HG03571 (cell line): ENCODE measurements around the gene S100P.
"Not testable (repeated sequence)": the region's sequence is repeated elsewhere in the genome, so short reads cannot be mapped to it uniquely, and the experiment has no call there.

Source experiments
- ATAC-seq: cut with Tn5 transposase; IDR thresholded peaks from one replicate; pipeline ENCODE4 v1.9.1; 2021; ENCODE audit not compliant: unreplicated experiment

Gene S100P

DNA sequence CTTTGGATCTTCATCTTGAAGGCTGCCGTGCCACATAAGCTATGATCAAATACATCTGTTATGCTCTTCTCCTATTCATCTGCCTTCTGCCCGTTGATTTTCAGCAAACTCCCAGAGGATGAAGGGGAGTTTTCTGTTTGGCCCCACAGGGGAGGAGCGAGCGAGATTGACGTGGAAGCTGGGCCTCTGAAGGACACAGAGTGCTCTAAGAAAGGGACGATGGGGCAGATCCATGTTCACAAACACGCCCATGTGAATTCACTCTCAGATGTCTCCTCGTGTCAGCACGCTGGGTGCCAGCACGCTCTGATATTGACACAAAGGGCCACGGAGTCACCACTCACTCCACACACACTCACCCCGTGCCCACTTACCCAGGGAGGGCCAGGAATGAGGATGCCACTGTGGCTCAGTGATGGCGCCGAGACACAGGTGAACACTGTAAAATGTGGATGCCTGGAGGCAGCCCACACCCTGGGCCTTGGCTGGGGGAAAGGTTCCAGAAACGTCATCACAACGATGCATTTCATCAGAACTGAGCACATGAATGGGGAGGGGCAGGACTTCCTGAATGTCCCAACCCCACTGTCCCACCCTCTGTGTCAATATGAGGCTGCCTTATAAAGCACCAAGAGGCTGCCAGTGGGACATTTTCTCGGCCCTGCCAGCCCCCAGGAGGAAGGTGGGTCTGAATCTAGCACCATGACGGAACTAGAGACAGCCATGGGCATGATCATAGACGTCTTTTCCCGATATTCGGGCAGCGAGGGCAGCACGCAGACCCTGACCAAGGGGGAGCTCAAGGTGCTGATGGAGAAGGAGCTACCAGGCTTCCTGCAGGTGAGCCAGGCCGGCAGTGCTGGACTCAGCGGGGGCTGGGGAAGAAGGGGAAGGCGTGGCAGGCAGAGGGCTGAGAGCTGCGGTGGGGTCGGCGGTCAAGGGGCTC lies at the start of gene S100P:
Gene S100P (plus strand): TSS at position 648 of the 946 bp plus-strand sequence. CDS start 55 bp downstream, at position 703.
- ATAC-seq: no peak

DNA sequence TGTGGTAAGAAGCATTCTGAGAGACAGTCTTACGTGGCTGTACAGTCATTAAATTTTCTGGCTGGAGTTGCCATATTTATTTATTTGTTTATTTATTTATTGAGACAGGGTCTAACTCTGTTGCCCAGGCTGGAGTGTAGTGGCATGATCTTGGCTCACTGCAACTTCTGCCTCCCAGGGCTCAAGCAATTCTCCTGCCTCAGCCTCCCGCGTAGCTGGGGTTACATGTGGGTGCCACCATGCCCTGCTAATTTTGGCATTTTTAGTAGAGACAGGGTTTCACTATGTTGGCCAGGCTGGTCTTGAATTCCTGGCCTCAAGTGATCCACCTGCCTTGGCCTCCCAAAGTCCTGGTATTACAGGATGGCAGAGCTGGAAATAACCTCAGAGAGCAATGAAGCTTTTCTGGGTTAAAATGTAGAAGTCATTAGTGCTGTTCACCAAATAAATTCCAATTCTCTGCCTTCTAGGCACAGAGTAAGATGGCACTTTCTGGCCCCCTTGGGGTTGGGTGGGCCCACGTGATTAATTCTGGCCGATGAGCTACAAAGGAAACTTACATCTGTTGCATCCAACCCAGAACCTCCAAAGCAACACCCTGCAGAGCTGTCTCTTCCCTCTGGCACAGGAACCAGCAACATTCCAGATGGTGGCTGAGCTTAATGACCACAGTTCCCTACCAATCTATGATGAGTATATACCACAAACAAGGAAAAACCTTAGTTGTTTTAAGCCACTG lies 48.7 kb upstream of the S100P start:
- no peak for ATAC-seq

DNA sequence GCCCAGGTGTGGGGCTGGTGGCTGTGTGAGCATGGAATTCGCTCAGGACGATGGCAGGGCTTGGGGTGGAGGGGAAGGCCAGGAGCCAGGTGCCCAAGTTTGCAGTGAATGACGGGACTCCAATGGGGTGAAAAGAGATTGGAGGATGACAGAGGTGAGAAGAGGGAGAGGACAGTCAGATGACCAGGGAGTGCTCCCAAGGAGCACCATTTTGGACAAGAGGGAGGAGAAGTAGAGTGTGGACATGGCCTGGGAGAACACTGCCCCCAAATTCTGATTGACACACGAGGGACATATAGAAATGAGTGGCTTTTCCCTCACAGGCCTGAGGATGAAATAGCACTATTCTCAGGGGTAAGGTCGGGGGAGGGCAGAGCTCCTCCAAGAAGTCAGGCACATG lies 46.5 kb upstream of the S100P start:
- no peak for ATAC-seq

DNA sequence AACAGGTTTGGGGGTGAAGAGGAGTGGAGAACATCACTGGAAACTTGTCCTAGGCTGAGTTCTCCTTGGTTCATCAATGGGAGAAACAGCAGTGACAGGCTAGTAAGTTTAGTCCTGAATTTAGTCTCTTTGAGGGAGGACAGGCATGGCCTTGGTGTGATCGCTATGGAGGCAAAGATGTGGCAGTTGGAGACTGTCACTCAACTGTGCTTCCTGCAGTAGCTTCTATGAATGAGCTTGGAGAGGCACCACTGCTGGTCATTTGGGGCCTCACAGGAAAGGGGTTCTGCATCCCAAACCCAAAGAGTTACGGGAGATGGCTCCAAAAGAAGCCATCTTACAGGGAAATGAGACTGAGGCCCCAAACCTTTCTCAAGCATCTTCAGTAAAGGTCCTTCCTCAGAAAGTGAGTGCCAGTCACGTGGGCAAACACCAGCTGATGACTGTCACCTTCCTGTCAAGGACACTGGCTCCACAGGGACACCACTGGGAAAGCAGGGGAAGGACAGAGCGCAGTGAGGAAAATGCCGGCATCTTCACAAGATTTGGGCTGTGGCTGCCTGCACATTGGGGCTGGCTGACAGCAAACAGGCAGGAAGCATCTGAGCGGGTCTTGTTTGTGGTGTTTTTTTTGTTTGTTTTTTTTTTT lies 46.0 kb upstream of the S100P start:
- no peak for ATAC-seq

DNA sequence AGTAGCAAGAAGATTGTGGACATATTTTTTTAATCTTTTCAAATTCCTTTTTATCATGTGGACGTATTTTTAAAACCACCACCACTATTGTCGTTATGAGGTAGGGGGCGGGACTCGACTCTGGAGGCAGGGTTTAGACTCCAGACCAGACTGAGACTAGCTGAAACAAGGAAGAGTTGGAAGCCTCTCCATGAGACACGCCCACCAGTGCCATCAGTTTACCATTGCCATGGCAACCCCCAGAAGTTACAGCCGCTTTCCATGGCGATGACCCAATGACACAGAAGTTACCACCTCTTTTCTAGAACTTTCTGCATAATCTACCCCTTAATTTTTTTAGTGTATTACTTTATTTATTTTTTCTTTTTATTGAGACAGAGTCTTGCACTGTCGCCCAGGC lies 44.5 kb upstream of the S100P start:
- no peak for ATAC-seq

DNA sequence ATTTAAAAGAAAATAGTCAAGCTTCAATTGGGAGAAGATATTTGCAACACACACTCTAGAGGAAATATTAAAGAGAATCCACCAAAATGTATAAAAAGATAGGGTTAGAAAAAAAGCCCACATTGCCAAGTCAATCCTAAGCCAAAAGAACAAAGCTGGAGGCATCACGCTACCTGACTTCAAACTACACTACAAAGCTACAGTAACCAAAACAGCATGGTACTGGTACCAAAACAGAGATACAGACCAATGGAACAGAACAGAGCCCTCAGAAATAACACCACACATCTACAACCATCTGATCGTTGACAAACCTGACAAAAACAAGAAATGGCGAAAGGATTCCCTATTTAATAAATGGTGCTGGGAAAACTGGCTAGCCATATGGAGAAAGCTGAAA lies 39.5 kb upstream of the S100P start:
- not testable (repeated sequence) for ATAC-seq

DNA sequence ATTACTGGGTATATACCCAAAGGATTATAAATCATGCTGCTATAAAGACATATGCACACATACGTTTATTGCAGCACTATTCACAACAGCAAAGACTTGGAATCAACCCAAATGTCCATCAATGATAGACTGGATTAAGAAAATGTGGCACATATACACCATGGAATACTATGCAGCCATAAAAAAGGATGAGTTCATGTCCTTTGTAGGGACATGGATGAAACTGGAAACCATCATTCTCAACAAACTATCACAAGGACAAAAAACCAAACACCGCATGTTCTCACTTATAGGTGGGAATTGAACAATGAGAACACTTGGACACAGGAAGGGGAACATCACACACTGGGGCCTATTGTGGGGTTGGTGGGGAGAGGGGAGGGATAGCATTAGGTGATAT lies 38.4 kb upstream of the S100P start:
- ATAC-seq: not testable (repeated sequence)

DNA sequence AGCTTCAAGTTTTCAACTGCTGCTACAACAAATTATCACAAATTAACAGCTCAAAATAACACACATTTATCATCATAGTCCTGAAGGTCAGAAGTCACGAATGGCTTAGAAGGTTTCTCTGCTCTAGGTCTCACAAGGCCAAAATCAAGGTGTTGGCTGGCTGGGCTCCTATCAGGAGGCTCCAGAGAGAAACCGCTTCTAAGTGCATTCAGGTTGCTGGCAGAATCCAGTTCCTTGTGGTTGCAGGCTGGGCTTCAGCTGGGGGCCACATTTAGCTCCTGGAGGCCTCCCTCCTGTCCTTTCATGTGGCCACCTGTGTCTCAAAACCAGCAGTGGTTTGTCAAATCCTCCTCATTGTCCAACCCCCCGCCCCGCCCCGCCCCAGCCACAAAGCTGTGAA lies 37.8 kb upstream of the S100P start:
- no peak for ATAC-seq

DNA sequence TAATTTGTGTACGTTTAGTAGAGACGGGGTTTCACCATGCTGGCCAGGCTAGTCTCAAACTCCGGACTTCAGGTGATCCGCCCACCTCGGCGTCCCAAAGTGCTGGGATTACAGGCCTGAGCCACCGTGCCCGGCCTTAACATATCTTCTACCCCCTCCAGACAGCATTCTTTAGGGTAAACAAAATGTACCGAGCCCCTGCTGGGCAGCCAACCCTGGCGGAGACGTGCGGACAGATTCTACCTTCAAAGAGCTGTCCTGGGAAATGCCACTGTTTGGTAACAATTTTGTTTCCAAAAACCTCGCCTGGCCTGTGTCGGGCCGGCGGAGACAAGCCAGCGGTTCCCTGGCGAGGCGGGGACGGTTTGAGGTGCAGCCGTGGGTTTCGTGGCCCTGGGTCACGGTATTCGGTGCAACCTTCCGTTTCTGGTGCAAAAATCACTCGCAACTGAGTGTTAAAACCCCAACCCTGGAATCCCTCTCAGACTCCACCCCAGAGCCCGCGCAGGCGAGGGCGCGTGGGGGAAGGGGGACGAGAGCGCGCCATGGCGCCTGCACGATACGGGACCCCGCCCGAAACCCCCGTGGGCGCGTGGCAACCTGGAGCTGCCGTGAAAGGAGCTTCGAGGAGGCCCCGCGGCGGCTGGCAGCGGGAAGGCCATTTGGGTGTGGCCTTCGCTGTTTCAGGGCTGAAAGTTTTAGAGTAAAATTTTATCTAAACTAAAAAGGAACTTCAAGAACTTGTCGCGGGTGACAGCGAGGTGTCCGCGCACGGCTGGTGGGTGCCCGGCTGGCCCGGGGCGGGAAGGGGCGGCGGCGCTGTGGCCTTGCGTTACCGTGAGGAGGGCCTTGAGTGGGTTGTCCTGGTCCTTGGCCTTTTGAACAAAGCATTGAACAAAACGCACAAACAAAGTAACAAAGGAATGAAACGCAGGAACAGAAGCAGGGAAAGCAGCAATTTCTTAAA lies 36.2 kb upstream of the S100P start:
- ATAC-seq: no peak

DNA sequence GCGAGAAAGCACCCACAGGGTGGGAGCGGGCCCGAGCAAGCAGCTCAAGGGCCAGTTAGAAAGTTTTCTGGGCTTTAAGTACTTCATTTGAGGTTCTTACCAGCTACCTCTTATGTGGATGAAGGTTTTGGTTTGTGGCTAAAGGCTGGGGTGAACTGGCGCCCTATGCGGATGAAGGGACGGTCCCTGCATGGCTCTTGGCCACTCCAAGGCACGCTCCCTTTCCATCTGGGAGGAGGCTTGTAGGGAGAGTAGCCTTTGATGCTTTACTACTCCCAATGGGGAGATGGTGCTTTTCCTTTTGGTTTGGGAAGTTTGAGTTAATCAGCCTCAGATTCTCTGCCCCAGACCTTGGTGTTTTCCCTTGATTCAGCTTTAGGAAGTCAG lies 35.5 kb upstream of the S100P start:
- no peak for ATAC-seq

DNA sequence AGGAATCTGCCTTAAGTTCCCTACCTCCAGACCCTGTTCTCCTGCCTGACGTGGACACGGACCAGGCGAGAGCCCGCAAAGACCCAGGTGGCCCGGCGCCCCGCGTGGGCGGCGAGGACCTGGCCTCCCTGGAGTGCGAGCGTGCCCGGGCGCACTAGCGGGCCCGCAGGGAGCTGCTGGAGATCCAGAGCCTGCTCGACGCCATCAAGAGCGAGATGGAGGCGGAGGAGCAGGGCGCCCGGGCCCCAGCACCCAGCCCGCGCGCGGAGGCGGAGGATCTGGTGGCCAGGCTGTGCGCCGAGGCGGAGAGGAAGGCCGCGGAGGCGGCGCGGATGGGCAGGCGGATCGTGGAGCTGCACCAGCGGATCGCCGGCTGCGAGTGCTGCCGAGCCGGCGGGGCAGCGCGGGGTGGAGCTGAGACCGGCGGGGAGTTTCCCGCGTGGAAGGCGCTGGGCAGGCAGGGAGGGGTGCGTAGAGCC lies 35.0 kb upstream of the S100P start:
- ATAC-seq: no peak

DNA sequence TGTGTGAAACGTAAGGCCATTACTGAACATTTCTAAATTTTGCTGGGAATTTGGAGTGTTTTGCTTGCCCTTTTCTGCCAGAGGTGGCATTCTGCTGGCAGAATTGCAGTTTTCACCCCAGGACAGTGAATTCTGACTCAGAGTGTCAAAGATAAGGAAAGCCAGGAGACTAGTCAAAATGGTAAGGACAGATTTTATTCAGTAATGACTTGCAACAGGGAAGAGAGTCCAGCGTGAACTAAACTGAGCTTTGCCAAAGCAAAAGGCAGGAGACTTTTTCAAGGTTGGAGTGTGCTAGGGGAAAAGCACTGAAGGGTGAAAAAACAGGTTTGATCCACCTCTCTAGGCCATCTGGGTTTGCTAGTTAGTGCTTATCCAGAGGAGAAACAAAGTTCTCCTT lies 33.8 kb upstream of the S100P start:
- no peak for ATAC-seq

DNA sequence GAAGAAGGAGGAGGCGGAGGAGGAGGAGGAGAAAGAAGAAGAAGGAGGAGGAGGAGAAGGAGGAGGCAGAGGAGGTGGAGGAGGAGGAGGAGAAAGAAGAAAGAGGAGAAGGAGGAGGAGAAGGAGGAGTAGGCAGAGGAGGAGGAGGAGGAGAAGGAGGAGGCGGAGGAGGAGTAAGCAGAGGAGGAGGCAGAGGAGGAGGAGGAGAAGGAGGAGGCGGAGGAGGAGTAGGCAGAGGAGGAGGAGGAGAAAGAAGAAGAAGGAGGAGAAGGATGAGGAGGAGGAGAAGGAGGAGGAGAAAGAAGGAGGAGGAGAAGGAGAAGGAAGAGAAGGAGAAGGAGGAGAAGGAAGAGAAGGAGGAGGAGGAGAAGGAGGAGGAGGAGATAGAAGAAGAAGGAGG lies 33.2 kb upstream of the S100P start:
- ATAC-seq: no peak

DNA sequence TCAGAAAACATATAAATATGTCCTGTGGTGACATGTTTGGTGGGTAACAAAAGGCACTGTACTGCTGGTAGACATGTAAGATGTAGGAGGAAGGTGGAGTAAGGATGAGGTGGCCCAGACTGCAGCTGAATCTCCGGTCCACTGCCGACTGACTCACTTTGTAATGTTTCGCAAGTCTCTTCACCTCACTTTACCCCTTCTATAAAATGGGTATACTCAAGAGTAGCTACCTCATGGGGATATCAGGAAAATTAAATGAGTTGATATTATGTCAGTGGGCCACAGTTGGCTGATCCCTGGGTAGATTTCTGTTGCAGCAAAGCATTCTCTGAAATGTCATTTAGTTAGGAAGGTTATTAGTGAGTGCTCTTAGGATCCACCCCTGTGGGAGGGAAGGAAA lies 31.1 kb upstream of the S100P start:
- ATAC-seq: no peak

DNA sequence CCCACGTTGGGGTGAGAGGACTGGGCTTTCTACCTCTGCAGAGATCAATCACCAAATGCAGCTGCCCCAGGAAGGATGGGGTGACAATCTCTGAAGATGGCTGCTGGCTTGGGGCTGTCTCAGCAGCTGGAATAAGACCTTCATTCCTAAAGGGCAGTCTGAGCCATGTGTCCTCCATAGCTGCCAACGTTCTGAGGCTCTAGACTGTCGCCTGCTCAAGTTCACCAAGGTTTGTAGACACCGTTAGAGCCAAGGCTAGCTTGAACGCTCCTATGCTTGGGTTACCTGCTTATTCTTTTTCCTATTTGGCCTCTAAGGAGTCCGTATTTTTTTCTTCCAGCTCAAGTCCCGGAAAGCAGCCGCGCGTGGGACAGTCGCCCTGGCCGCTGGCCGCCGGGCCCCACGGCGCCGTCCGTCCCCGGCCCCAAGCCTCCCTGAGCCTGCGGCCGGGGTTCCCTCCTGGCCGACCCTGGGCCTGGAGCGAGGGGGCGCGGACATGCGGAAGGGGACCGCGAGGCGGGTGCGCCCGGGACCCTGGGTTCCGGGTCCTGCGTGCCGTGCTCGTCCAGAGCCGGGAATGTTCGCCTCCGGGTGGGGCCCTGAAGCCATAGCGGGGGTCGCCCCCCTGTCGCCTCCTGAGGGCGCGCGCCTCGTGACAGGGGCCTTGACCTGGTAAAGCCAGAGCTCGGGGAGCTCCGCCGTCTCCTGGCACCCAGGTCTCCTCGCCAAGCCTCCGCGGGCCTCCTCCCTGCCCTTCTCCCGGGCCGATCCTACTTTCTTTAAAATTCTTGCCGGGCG lies 29.9 kb upstream of the S100P start:
- ATAC-seq: no peak

DNA sequence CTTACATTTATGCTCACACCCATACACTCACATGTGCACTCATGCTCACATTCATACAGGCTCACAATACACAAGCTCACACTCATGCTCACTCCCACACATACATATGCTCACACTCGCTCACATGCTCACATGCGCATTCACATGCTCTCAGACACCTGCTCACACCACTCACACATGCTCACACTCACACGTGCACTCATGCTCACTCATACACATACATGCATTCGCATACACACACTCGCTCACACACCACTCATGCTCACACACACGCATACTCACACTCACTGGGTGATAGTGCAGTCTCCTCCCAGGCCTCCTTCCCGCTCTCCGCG lies 28.4 kb upstream of the S100P start:
- ATAC-seq: no peak

DNA sequence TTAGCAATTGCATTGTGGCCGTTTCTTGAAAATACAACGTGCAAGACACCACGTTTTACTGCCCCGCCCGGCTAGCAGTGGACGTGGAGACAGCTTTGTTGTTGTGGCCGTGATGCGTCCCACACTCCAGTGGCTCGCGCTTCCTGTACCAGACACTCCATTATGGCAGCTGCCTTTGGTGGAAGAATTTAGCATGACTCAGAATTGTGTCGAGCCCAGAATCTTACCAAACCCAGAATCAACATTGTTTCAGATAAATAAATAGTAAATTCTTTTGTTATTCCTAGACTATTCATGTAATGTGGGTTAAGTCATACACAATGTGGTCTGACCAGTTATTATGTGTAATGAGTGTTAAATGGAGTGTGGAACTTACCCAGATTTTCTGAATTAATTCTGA lies 25.3 kb upstream of the S100P start:
- ATAC-seq: no peak

DNA sequence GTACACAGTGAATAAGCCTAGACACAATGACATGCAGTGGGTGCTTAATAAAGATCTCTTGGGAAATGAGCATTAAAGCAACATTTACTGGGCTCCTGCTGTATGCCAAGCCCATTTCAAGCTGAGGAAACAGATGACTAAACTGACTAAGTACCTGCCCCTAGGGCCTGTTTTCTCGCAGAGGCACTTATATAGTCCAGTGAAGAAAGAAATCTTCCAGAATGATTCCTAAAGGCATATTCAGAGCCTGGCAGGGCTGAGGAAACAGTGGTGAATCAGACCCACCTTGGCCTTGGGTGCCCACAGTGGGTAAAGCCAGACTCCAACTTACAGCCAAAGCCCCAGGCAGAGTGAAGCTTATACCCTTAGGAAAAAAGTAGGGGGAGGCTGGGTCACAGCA lies 22.0 kb upstream of the S100P start:
- no peak for ATAC-seq

DNA sequence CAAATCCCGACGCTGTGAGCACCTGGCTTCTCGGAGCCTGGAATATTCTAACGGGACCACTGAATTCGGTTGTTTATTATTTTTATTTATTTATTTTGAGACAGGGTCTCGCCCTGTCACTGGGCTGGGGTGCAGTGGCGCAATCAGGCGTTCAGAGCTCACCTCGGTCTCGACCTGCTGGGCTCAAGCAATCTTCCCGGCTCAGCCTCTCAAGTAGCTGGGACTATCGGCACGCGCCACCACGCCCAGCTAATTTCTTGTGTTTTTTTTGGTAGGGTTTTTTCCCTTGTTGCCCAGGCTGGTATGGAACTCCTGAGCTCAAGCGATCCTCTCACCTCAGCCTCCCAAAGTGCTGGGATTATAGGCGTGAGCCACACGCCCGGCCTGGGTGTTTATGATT lies 21.5 kb upstream of the S100P start:
- ATAC-seq: no peak
